ENCODE results near the gene SRP14. TPM values are rescaled to one million over a fixed set of nuclear protein-coding genes. Genes with fewer than 3 reads are reported as not detected.

Gene SRP14
- total RNA-seq, 1 experiment from 2014 or later = 200 TPM

GRCh38 chr15:39997639-39998038 is 41.3 kb downstream of the SRP14 start:
- Histone ChIP-seq H2AK5ac (ENCODE audit: insufficient read length, low read length) (no peak overlapping the region), H3K4me2 (ENCODE audit: insufficient read depth, insufficient read length, low read length) (no peak overlapping the region), H3K79me2 (ENCODE audit: insufficient read depth, low read length) (no peaks in the 10 kb centered on the region), H2BK120ac (ENCODE audit: low read depth, low read length, poor library complexity, severe bottlenecking) (no peak overlapping the region), H4K20me1 (ENCODE audit: control insufficient read depth, insufficient read depth, insufficient read length) (peaks cover 3% of the 10 kb centered on the region), H2BK20ac (ENCODE audit: low read depth, low read length, poor library complexity, severe bottlenecking) (no peak overlapping the region), H3K4ac (ENCODE audit: low read depth, low read length) (no peak overlapping the region), H3K18ac (ENCODE audit: insufficient read length, low read depth, low read length) (no peak overlapping the region), H2BK5ac (ENCODE audit: insufficient read length, low read length) (no peak overlapping the region), H3K27ac (ENCODE audit: insufficient read length, low read depth, low read length) (no peak overlapping the region), H4K91ac (ENCODE audit: insufficient read length, low read depth, low read length) (no peak overlapping the region), H4K5ac (ENCODE audit: insufficient read length, low read depth, low read length) (no peak overlapping the region), H3K14ac (ENCODE audit: insufficient read depth, low read length) (no peak overlapping the region), H3K27me3 (ENCODE audit: insufficient read depth, low read length) (no peaks in the 10 kb centered on the region), H2AFZ (ENCODE audit: low read length) (no peak overlapping the region), H3T11ph (ENCODE audit: low read length) (no peak overlapping the region), H2BK12ac (ENCODE audit: insufficient read length, low read depth, low read length) (no peak overlapping the region), H3K79me1 (ENCODE audit: insufficient read depth, low read depth, low read length, poor library complexity, severe bottlenecking) (no peaks in the 10 kb centered on the region), H3K56ac (ENCODE audit: insufficient read length, low read depth, low read length) (no peak overlapping the region), H3K9me3 (ENCODE audit: control insufficient read depth, low read depth, low read length) (no peaks in the 10 kb centered on the region), H3K23me2 (ENCODE audit: insufficient read length, low read depth, low read length, poor library complexity, severe bottlenecking) (no peaks in the 10 kb centered on the region), H3K4me1 (ENCODE audit: insufficient read depth, low read length) (no peaks in the 10 kb centered on the region), H3K23ac (ENCODE audit: insufficient read length, low read depth, low read length) (no peak overlapping the region), H2BK15ac (ENCODE audit: low read depth, low read length) (no peak overlapping the region), H3K9ac (ENCODE audit: extremely low read depth, insufficient read length, low read length) (no peak overlapping the region), H4K8ac (replicated peaks; ENCODE audit: insufficient read length, low read depth, low read length) (no peak overlapping the region)
- WGBS (ENCODE audit: extremely low coverage, insufficient read length, low lambda C conversion rate) = no CpG with 5 or more reads among the region's 6 CpGs
- H3K9me3 Mint-ChIP-seq = no peaks in the 10 kb centered on the region
- H3K4me3 Mint-ChIP-seq = no peak overlapping the region
- TF ChIP-seq CTCF (conservative IDR thresholded peaks at IDR 0.05) = no peak
- peaks cover 26 to 76% (median 67%) of the 10 kb centered on the region in 3 experiments; a peak in 6 of 7 replicates for H3K36me3 Mint-ChIP-seq (ENCODE audit: insufficient read depth in 1 of 3, low read depth in 3 of 3)
- no peaks in the 10 kb centered on the region for H3K27me3 Mint-ChIP-seq (ENCODE audit: low read depth)
- no peak for DNase-seq
- no peak overlapping the region for H3K27ac Mint-ChIP-seq
- peaks cover 0 to 4% of the 10 kb centered on the region in 2 experiments; a peak in 1 of 4 replicates for H3K4me1 Mint-ChIP-seq
